Left lung (tissue), 10 donors: Measurements from ENCODE around the gene ATP5ME. TPM values are rescaled to one million over a fixed set of nuclear protein-coding genes. Genes with fewer than 3 reads are reported as not detected.

ENCODE experiments used
- ATAC-seq: fragments of 200-7000 bp; cut with Tn5 transposase; one replicate; pipeline ENCODE4 v1.9.1; 2020; ENCODE audit warnings: moderate library complexity
- DNase-seq, 4 donors: peaks; one replicate each; pipeline ENCODE4 v3.0.0-alpha.2; 2013 to 2020
- H3K27ac ChIP-seq, 2 donors: fragments of 200-600 bp; sonication (generic) in 1 of 2; one replicate each; pipeline versions ENCODE4 v1.5.0 to v1.8.0; 2020 to 2021
- H3K27me3 ChIP-seq, 2 donors: fragments of 200-600 bp; sonication (generic) in 1 of 2; one replicate each; pipeline versions ENCODE4 v1.5.0 to v1.8.0; 2020 to 2021
- H3K36me3 ChIP-seq, 2 donors: fragments of 200-600 bp; sonication (generic) in 1 of 2; one replicate each; pipeline versions ENCODE4 v1.5.0 to v1.8.0; 2020 to 2021
- H3K4me1 ChIP-seq, 2 donors: fragments of 200-600 bp; one replicate each; pipeline ENCODE4 v1.8.0; 2021
- H3K4me3 ChIP-seq, 2 donors: fragments of 200-600 bp; sonication (generic) in 1 of 2; one replicate each; pipeline versions ENCODE4 v1.5.0 to v1.8.0; 2020 to 2021; ENCODE audit warnings: mild to moderate bottlenecking in 1 of 2
- H3K9me3 ChIP-seq, 2 donors: fragments of 200-600 bp; sonication (generic) in 1 of 2; one replicate each; pipeline versions ENCODE4 v1.5.0 to v1.8.0; 2020 to 2021
- intact Hi-C, 2 donors: fragments of 100-400 bp; cut with DNase I; formaldehyde crosslinking; loops; one replicate each; pipeline versions ENCODE4 v1.11.2 to v1.14.2; 2022
- polyA plus RNA-seq, 6 donors: library from polyadenylated mRNA; unstranded; fragments of 120-200 nt; gene quantifications; one replicate each; pipeline ENCODE4 v1.2.1, GENCODE V29; 2013; ENCODE audit not compliant: insufficient read length in 6 of 6
- total RNA-seq, 2 donors: library from RNA; stranded (reverse); fragmentation: NEBNext Ultra II Directional; extraction: Animal tissue kit (Norgen Biotek cat#: 25700); gene quantifications; one replicate each; pipeline ENCODE4 v1.2.1, GENCODE V29; 2021
- TF ChIP-seq, protein P1 (sequence below), 2 donors: fragments of 200-600 bp; sonication (generic) in 1 of 2; IDR thresholded peaks; one replicate each; pipeline versions ENCODE4 v1.5.0 to v1.8.0; 2021; ENCODE audit warnings: antibody characterized with exemption in 2 of 2
- donor health status: DM: no; HTN: yes; CAD: no.
- donor health status: DM: no; HTN: no; CAD: no.

The ATP5ME gene
- total and polyA plus RNA-seq, 8 donors, result 162 to 245 (median 189) TPM

GRCh38 chr4:633406-633805 is 40.7 kb downstream of the ATP5ME start:
- H3K4me3 ChIP-seq, result no peak overlapping the region
- TF ChIP-seq, protein P1, sequence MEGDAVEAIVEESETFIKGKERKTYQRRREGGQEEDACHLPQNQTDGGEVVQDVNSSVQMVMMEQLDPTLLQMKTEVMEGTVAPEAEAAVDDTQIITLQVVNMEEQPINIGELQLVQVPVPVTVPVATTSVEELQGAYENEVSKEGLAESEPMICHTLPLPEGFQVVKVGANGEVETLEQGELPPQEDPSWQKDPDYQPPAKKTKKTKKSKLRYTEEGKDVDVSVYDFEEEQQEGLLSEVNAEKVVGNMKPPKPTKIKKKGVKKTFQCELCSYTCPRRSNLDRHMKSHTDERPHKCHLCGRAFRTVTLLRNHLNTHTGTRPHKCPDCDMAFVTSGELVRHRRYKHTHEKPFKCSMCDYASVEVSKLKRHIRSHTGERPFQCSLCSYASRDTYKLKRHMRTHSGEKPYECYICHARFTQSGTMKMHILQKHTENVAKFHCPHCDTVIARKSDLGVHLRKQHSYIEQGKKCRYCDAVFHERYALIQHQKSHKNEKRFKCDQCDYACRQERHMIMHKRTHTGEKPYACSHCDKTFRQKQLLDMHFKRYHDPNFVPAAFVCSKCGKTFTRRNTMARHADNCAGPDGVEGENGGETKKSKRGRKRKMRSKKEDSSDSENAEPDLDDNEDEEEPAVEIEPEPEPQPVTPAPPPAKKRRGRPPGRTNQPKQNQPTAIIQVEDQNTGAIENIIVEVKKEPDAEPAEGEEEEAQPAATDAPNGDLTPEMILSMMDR (IDR thresholded peaks at IDR 0.05), result no peak
- H3K27me3 ChIP-seq, result peaks cover 0 to 56% of the 10 kb centered on the region in 2 donors
- no peaks in the 10 kb centered on the region for H3K36me3 ChIP-seq
- DNase-seq, result peak in 1 of 4 donors; percentile 37
- no peak for ATAC-seq
- intact Hi-C loops, result no loop called here
- H3K27ac ChIP-seq, result no peak overlapping the region
- no peaks in the 10 kb centered on the region for H3K4me1 ChIP-seq
- H3K9me3 ChIP-seq, result peaks cover 0 to 3% of the 10 kb centered on the region in 2 donors

- no peaks in the 10 kb centered on the region for H3K4me1 ChIP-seq
- H3K4me3 ChIP-seq, result no peak overlapping the region
- H3K27me3 ChIP-seq, result peaks cover 0 to 58% of the 10 kb centered on the region in 2 donors
- no peaks in the 10 kb centered on the region for H3K36me3 ChIP-seq
- TF ChIP-seq, protein P1 (IDR thresholded peaks at IDR 0.05), result no peak
- intact Hi-C loops, result no loop called here
- DNase-seq (peak in 1 of 4 donors; percentile 45), ATAC-seq (no peak)
- H3K27ac ChIP-seq, result no peak overlapping the region
- peaks cover 0 to 3% of the 10 kb centered on the region in 2 donors for H3K9me3 ChIP-seq
These were observed 41.1 kb downstream of the ATP5ME start for GRCh38 chr4:632926-633325.

GRCh38 chr4:632196-632790 is 41.8 kb downstream of the ATP5ME start:
- ATAC-seq (no peak), DNase-seq (peak in 1 of 4 donors; percentile 20)
- no peaks in the 10 kb centered on the region for H3K36me3 ChIP-seq
- H3K4me1 ChIP-seq, result no peaks in the 10 kb centered on the region
- no peak overlapping the region for H3K27ac ChIP-seq
- intact Hi-C loops, result no loop called here
- H3K9me3 ChIP-seq, result peaks cover 0 to 3% of the 10 kb centered on the region in 2 donors
- no peak overlapping the region for H3K4me3 ChIP-seq
- H3K27me3 ChIP-seq, result peaks cover 0 to 53% of the 10 kb centered on the region in 2 donors
- TF ChIP-seq, protein P1 (IDR thresholded peaks at IDR 0.05), result no peak

- ATAC-seq (no peak), DNase-seq (peak in 1 of 4 donors; percentile 41)
- intact Hi-C loops, result no loop called here
- no peak overlapping the region for H3K27ac ChIP-seq
- no peak overlapping the region for H3K4me3 ChIP-seq
- H3K36me3 ChIP-seq, result no peaks in the 10 kb centered on the region
- no peaks in the 10 kb centered on the region for H3K4me1 ChIP-seq
- H3K9me3 ChIP-seq, result peaks cover 0 to 3% of the 10 kb centered on the region in 2 donors
- TF ChIP-seq, protein P1 (IDR thresholded peaks at IDR 0.05), result no peak
- H3K27me3 ChIP-seq, result peaks cover 0 to 49% of the 10 kb centered on the region in 2 donors
These were observed 43.4 kb downstream of the ATP5ME start for GRCh38 chr4:630656-631055.

GRCh38 chr4:629915-630641 is 44.0 kb downstream of the ATP5ME start:
- Histone ChIP-seq H3K4me3 (no peak overlapping the region), H3K27me3 (peaks cover 0 to 48% of the 10 kb centered on the region in 2 donors), H3K27ac (no peak overlapping the region), H3K36me3 (no peaks in the 10 kb centered on the region), H3K9me3 (peaks cover 0 to 3% of the 10 kb centered on the region in 2 donors), H3K4me1 (no peaks in the 10 kb centered on the region)
- TF ChIP-seq, protein P1 (IDR thresholded peaks at IDR 0.05), result no peak
- DNase-seq (peak in 1 of 4 donors; percentile 75), ATAC-seq (no peak)
- intact Hi-C loops, result no loop called here
